Fibroblast of skin of back (primary cell): ENCODE results near the gene NCKAP1.
"Not testable (repeated sequence)": the region's sequence is repeated elsewhere in the genome, so short reads cannot be mapped to it uniquely, and the experiment has no call there.

Source experiments
- DNase-seq: peaks from one replicate; pipeline ENCODE4 v3.0.0-alpha.2; 2013

Gene NCKAP1

GRCh38 chr2:183035954-183036669 is 2.1 kb downstream of the NCKAP1 start:
- DNase-seq, result no peak

GRCh38 chr2:183035298-183035953 is 2.8 kb downstream of the NCKAP1 start:
- DNase-seq, result peak; percentile 75

GRCh38 chr2:183034806-183035205 is 3.5 kb downstream of the NCKAP1 start:
- DNase-seq, result peak; percentile 79

GRCh38 chr2:183033951-183034350 is 4.3 kb downstream of the NCKAP1 start:
- no peak for DNase-seq

- peak; percentile 19 for DNase-seq
Measured at GRCh38 chr2:183031911-183032794, 6.1 kb downstream of the NCKAP1 start.

GRCh38 chr2:183029219-183029618 is 9.0 kb downstream of the NCKAP1 start:
- DNase-seq, result peak; percentile 35

GRCh38 chr2:183028108-183028507 is 10.1 kb downstream of the NCKAP1 start:
- no peak for DNase-seq

GRCh38 chr2:183027443-183027842 is 10.8 kb downstream of the NCKAP1 start:
- no peak for DNase-seq

GRCh38 chr2:183026424-183026823 is 11.8 kb downstream of the NCKAP1 start:
- DNase-seq, result no peak

- no peak for DNase-seq
Measured at GRCh38 chr2:183025993-183026392, 12.3 kb downstream of the NCKAP1 start.

- DNase-seq, result no peak
Measured at GRCh38 chr2:183024339-183025095, 13.7 kb downstream of the NCKAP1 start.

- no peak for DNase-seq
Measured at GRCh38 chr2:183022711-183023110, 15.5 kb downstream of the NCKAP1 start.

GRCh38 chr2:183021613-183022012 is 16.6 kb downstream of the NCKAP1 start:
- no peak for DNase-seq

GRCh38 chr2:183019718-183020442 is 18.4 kb downstream of the NCKAP1 start:
- no peak for DNase-seq

GRCh38 chr2:183017845-183018244 is 20.4 kb downstream of the NCKAP1 start:
- not testable (repeated sequence) for DNase-seq

- DNase-seq, result peak; percentile 7
Measured at GRCh38 chr2:183014005-183014404, 24.3 kb downstream of the NCKAP1 start.

- DNase-seq, result peak; percentile 13
Measured at GRCh38 chr2:183011743-183012142, 26.5 kb downstream of the NCKAP1 start.

- peak; percentile 53 for DNase-seq
Measured at GRCh38 chr2:183010112-183010511, 28.1 kb downstream of the NCKAP1 start.

- no peak for DNase-seq
Measured at GRCh38 chr2:183009249-183009899, 28.9 kb downstream of the NCKAP1 start.

- DNase-seq, result no peak
Measured at GRCh38 chr2:183001948-183002347, 36.3 kb downstream of the NCKAP1 start.

GRCh38 chr2:183000846-183001245 is 37.4 kb downstream of the NCKAP1 start:
- DNase-seq, result no peak
